DMS79 treated with DMSO at 0.1 percent for 48 hours (cell line): ENCODE data around the gene PLA1A.
"Not testable (repeated sequence)": the region's sequence is repeated elsewhere in the genome, so short reads cannot be mapped to it uniquely, and the experiment has no call there.

ENCODE experiments used
- DNase-seq: peaks from one replicate; lab custom pipeline; 2025; lab: John Stamatoyannopoulos, UW

Gene PLA1A

GRCh38 chr3:119662604-119663373, 65.1 kb downstream of the PLA1A start:
- DNase-seq, result no peak

GRCh38 chr3:119663885-119664284, 66.2 kb downstream of the PLA1A start:
- DNase-seq, result no peak

GRCh38 chr3:119664370-119664769, 66.7 kb downstream of the PLA1A start:
- DNase-seq, result no peak

GRCh38 chr3:119664850-119665379, 67.2 kb downstream of the PLA1A start:
- DNase-seq, result no peak

- DNase-seq, result no peak
Measured at GRCh38 chr3:119665954-119666559, 68.4 kb downstream of the PLA1A start.

GRCh38 chr3:119669906-119670570, 72.4 kb downstream of the PLA1A start:
- DNase-seq, result no peak

- DNase-seq, result no peak
Measured at GRCh38 chr3:119672776-119673175, 75.1 kb downstream of the PLA1A start.

- no peak for DNase-seq
Measured at GRCh38 chr3:119673875-119674274, 76.2 kb downstream of the PLA1A start.

- no peak for DNase-seq
Measured at GRCh38 chr3:119675188-119675874, 77.6 kb downstream of the PLA1A start.

GRCh38 chr3:119676020-119676419, 78.3 kb downstream of the PLA1A start:
- DNase-seq, result no peak

GRCh38 chr3:119676771-119677640, 79.3 kb downstream of the PLA1A start, which contains the start of gene COX17:
TSS of gene COX17 (minus strand) at chr3:119677406. CDS start at chr3:119677310, 96 bp downstream.
- DNase-seq, result peak; percentile 98

- no peak for DNase-seq
Measured at GRCh38 chr3:119677641-119677934, 79.9 kb downstream of the PLA1A start.

GRCh38 chr3:119678209-119678608, 80.5 kb downstream of the PLA1A start:
- not testable (repeated sequence) for DNase-seq
